Kidney (tissue), 14 donors: ENCODE data around the gene CFAP58. TPM values are rescaled to one million over a fixed set of nuclear protein-coding genes. Genes with fewer than 3 reads are reported as not detected.

Source experiments
- DNase-seq, 5 donors: peaks; one replicate each; pipeline ENCODE4 v3.0.0-alpha.2; 2013 to 2020
- FAIRE-seq: peaks from 2 replicates; lab custom pipeline; 2012; peaks lifted over from hg19 to GRCh38; lab: Jason Lieb, UNC
- H3K27ac ChIP-seq, 2 donors: one replicate each; pipeline ENCODE4 v1.7.0; 2013; ENCODE audit warnings: low read depth in 2 of 2, low read length in 2 of 2, inconsistent platforms in 1 of 2
- H3K27me3 ChIP-seq: one replicate; pipeline ENCODE4 v1.7.1; 2013; ENCODE audit warnings: low read length, inconsistent platforms; ENCODE audit not compliant: control insufficient read depth, insufficient read depth
- H3K36me3 ChIP-seq, 3 donors: one replicate each; pipeline versions ENCODE4 v1.7.0 to v1.7.1; 2013; ENCODE audit warnings: low read length in 3 of 3, control low read depth in 1 of 3, inconsistent platforms in 1 of 3; ENCODE audit not compliant: insufficient read depth in 3 of 3, control insufficient read depth in 2 of 3
- H3K4me1 ChIP-seq, 3 donors: one replicate each; pipeline versions ENCODE4 v1.7.0 to v1.7.1; 2013; ENCODE audit warnings: low read length in 3 of 3, inconsistent platforms in 1 of 3, low read depth in 1 of 3; ENCODE audit not compliant: control insufficient read depth in 2 of 3, insufficient read depth in 2 of 3
- H3K4me3 ChIP-seq, 3 donors: one replicate each; pipeline versions ENCODE4 v1.7.0 to v1.8.1; 2013; ENCODE audit warnings: low read length in 3 of 3, control low read depth in 1 of 3, inconsistent platforms in 1 of 3
- H3K9ac ChIP-seq, 3 donors: one replicate each; pipeline versions ENCODE4 v1.7.0 to v1.7.1; 2013; ENCODE audit warnings: low read length in 3 of 3, control low read depth in 1 of 3, inconsistent platforms in 1 of 3
- H3K9me3 ChIP-seq, 3 donors: one replicate each; pipeline versions ENCODE4 v1.7.0 to v1.7.1; 2013; ENCODE audit warnings: low read length in 3 of 3, control low read depth in 1 of 3, inconsistent platforms in 1 of 3; ENCODE audit not compliant: control insufficient read depth in 2 of 3, insufficient read depth in 1 of 3
- CTCF ChIP-seq: IDR thresholded peaks from 3 replicates; pipeline ENCODE4 v1.5.1; 2012; ENCODE audit warnings: mild to moderate bottlenecking, moderate library complexity, borderline replicate concordance; ENCODE audit not compliant: insufficient read depth; ENCODE audit errors: extremely low read depth
- intact Hi-C: fragments of 100-400 bp; cut with DNase I; formaldehyde crosslinking; loops from one replicate; pipeline ENCODE4 v1.11.1; 2022
- polyA plus RNA-seq: library from polyadenylated mRNA; stranded (reverse); fragments of 350-450 nt; fragmentation: Illumina TruSeq; extraction: RNeasy Lipid Tissue Mini Kit (QIAGEN cat#74804); gene quantifications from one replicate; pipeline ENCODE4 v1.2.3, GENCODE V29; 2014; ENCODE audit warnings: low read depth, low replicate concordance; ENCODE audit not compliant: insufficient read depth
- total RNA-seq: library from RNA; stranded (reverse); fragmentation: NEBNext Ultra II Directional; extraction: Animal tissue kit (Norgen Biotek cat#: 25700); gene quantifications from one replicate; pipeline ENCODE4 v1.2.1, GENCODE V29; 2021
- donor health status: control.
- donor health status: control.
- donor health status: control.
- donor health status: control.
- donor health status: control.
- donor health status: DM: yes; HTN: yes; CAD: no.
- donor health status: Normal renal cell carcinoma (clear cell type).

Gene CFAP58
- total and polyA plus RNA-seq, 2 donors from 2014 or later, result 0.19 to 0.35 TPM

GRCh38 chr10:104334965-104335650 lies 18.5 kb upstream of the CFAP58 start:
- peaks cover 8 to 47% (median 32%) of the 10 kb centered on the region in 3 donors for H3K4me1 ChIP-seq
- H3K9me3 ChIP-seq, result no peaks in the 10 kb centered on the region
- FAIRE-seq (no peak), DNase-seq (peak in 2 of 5 donors; percentile 40 to 50)
- TF ChIP-seq CTCF, result no peak
- H3K4me3 ChIP-seq, result peak overlapping the region in 2 of 3 donors; percentile 81 to 82
- H3K27ac ChIP-seq, result peak overlapping the region; percentile 55 to 62
- intact Hi-C loops, result no loop called here
- H3K36me3 ChIP-seq, result peaks cover 0 to 3% (median 0%) of the 10 kb centered on the region in 3 donors
- no peaks in the 10 kb centered on the region for H3K27me3 ChIP-seq
- H3K9ac ChIP-seq, result peak overlapping the region in 1 of 3 donors; percentile 23

GRCh38 chr10:104336821-104337467 lies 16.7 kb upstream of the CFAP58 start:
- intact Hi-C loops, result no loop called here
- H3K4me1 ChIP-seq, result peaks cover 4 to 32% (median 15%) of the 10 kb centered on the region in 3 donors
- H3K27me3 ChIP-seq, result no peaks in the 10 kb centered on the region
- peaks cover 0 to 3% (median 0%) of the 10 kb centered on the region in 3 donors for H3K36me3 ChIP-seq
- H3K9me3 ChIP-seq, result no peaks in the 10 kb centered on the region
- peak overlapping the region; percentile 65 to 82 (median 81) for H3K4me3 ChIP-seq
- peak overlapping the region; percentile 54 to 94 (median 90) for H3K9ac ChIP-seq
- H3K27ac ChIP-seq, result peak overlapping the region; percentile 98
- FAIRE-seq (no peak), DNase-seq (peak in 2 of 5 donors; percentile 29 to 35)
- TF ChIP-seq CTCF, result no peak

- Histone ChIP-seq H3K36me3 (peaks cover 0 to 3% (median 0%) of the 10 kb centered on the region in 3 donors), H3K27me3 (no peaks in the 10 kb centered on the region), H3K4me3 (peak overlapping the region; percentile 65 to 82 (median 81)), H3K9me3 (no peaks in the 10 kb centered on the region), H3K9ac (peak overlapping the region; percentile 54 to 94 (median 90)), H3K4me1 (peaks cover 4 to 30% (median 9%) of the 10 kb centered on the region in 3 donors), H3K27ac (peak overlapping the region; percentile 98)
- DNase-seq (peak in 1 of 5 donors; percentile 77), FAIRE-seq (no peak)
- no peak for TF ChIP-seq CTCF
- intact Hi-C loops, result no loop called here
Measured at GRCh38 chr10:104337521-104337984, 16.1 kb upstream of the CFAP58 start.
